ENCODE data around the gene PRDM15. TPM values are rescaled to one million over a fixed set of nuclear protein-coding genes. Genes with fewer than 3 reads are reported as not detected.

PRDM15 gene
- total RNA-seq, 4 donors from 2014 or later = 7.6 to 27.5 (median 12.9) TPM

DNA sequence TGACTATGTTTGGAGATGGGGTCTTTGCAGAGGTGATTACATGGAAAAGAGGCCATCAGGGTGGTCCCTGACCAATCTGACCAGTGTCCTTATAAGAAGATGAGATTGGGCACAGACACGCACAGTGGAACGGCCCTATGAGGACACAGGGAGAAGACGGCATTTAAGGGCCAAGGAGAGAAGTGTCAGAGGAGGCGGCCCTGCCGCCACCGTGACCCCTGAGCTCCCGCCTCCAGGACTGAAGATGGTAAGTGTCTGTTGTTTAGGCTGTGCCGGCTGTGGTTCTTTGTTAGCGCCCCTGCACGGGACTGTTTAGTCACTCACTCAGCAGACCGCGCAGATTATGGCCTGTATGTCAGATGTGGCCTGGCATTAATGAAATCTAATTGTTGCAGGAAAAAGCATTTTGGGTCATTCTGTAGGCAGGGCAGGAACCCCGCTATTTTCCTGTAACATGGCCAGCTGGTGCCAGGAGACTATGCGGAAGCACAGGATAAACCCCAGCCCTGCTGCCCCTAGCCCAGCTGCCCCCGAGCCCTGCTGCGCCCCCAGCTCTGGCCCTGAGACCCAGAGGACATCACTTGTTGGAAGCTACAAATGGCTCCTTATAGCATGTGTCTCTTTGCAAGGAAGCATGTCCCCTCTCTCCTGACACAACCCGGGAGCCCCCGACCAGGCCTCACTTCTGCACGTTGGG, 58.6 kb downstream of the PRDM15 start:
- no peaks in the 10 kb centered on the region for H3K27me3 ChIP-seq
- H3K36me3 ChIP-seq = peaks cover 18% of the 10 kb centered on the region

DNA sequence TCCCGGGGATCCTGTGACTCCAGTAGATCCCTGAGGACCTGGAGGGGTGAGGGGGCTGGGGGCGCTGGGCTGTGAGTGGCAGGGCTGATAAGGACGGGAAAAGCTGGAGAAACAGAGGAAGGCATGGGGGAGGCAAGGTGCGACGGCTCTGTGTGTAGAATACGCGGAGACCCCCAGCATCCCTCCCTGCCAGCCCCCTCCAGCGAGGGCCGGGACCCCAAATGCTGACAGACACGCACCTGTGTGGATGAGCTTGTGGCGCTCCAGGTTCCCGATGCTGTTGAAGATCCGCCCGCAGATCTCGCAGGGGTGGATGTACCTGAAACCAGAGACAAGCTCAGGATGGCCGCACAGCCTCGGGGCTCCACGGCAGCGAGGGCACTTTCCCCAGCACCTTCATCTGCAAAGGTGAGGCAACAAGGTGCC, 59.3 kb downstream of the PRDM15 start:
- Histone ChIP-seq H3K4me3 (no peak overlapping the region), H3K9me3 (no peaks in the 10 kb centered on the region), H3K27ac (no peak overlapping the region), H3K27me3 (no peaks in the 10 kb centered on the region), H3K36me3 (peaks cover 19% of the 10 kb centered on the region), H3K4me1 (peaks cover 4% of the 10 kb centered on the region)
- 87% methylated on average over 17 of the region's 19 CpGs for WGBS
- peak in 1 of 2 donors; percentile 56 for DNase-seq (ENCODE audit: low spot score in 2 of 2)
- TF ChIP-seq, protein P1, sequence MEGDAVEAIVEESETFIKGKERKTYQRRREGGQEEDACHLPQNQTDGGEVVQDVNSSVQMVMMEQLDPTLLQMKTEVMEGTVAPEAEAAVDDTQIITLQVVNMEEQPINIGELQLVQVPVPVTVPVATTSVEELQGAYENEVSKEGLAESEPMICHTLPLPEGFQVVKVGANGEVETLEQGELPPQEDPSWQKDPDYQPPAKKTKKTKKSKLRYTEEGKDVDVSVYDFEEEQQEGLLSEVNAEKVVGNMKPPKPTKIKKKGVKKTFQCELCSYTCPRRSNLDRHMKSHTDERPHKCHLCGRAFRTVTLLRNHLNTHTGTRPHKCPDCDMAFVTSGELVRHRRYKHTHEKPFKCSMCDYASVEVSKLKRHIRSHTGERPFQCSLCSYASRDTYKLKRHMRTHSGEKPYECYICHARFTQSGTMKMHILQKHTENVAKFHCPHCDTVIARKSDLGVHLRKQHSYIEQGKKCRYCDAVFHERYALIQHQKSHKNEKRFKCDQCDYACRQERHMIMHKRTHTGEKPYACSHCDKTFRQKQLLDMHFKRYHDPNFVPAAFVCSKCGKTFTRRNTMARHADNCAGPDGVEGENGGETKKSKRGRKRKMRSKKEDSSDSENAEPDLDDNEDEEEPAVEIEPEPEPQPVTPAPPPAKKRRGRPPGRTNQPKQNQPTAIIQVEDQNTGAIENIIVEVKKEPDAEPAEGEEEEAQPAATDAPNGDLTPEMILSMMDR (IDR thresholded peaks at IDR 0.05) = no peak
- TF ChIP-seq POLR2A (IDR thresholded peaks at IDR 0.05) (no peak), POLR2AphosphoS5 (IDR thresholded peaks at IDR 0.05) (no peak), EP300 (IDR thresholded peaks at IDR 0.05) (no peak)

More for the DNA sequence above, 58.6 kb downstream of the PRDM15 start:
- H3K27ac ChIP-seq = no peak overlapping the region
- no peak overlapping the region for H3K4me3 ChIP-seq
- DNase-seq (ENCODE audit: low spot score in 2 of 2) = peak in 1 of 2 donors; percentile 25
- WGBS = 95% methylated on average over 18 of the region's 19 CpGs
- H3K9me3 ChIP-seq = no peaks in the 10 kb centered on the region
- H3K4me1 ChIP-seq = peaks cover 4% of the 10 kb centered on the region
- TF ChIP-seq, protein P1 (IDR thresholded peaks at IDR 0.05) = no peak
- TF ChIP-seq POLR2A (IDR thresholded peaks at IDR 0.05) = no peak
- TF ChIP-seq POLR2AphosphoS5 (IDR thresholded peaks at IDR 0.05) = no peak
- no peak for TF ChIP-seq EP300 (IDR thresholded peaks at IDR 0.05)

DNA sequence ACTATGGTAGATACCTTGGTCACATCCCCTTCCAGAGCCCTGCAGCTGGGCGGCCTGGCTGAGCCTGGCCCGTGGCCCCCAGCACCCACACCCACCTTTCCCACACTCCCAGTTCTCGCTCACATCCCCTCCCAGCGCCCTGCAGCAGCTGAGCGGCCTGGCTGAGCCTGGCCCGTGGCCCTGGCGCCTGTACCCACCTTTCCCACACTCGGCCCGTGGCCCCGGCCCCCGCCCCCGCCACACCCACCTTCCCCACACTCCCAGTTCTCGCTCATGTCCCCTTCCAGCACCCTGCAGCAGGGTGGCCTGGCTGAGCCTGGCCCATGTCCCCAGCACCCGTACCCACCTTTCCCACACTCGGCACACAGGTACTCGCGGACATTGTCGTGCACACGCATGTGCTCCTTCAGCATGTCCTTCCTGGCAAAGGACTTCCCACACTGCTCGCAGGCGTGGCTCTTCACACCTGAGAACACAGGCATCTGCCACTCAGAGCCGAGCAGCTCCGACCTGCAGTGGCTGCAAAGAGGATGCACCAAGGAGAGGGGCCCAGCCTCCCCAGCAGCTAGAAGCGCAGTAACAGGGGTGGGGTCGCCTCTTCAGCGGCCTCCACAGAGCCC, 59.8 kb downstream of the PRDM15 start:
- Histone ChIP-seq H3K27me3 (no peaks in the 10 kb centered on the region), H3K27ac (no peak overlapping the region), H3K4me3 (no peak overlapping the region), H3K36me3 (peaks cover 17% of the 10 kb centered on the region), H3K9me3 (no peaks in the 10 kb centered on the region), H3K4me1 (peaks cover 4% of the 10 kb centered on the region)
- TF ChIP-seq, protein P1 (IDR thresholded peaks at IDR 0.05) = no peak
- no peak for TF ChIP-seq EP300 (IDR thresholded peaks at IDR 0.05)
- no peak for TF ChIP-seq POLR2A (IDR thresholded peaks at IDR 0.05)
- TF ChIP-seq POLR2AphosphoS5 (IDR thresholded peaks at IDR 0.05) = no peak
- 89% methylated on average over 26 of the region's 26 CpGs for WGBS
- DNase-seq (ENCODE audit: low spot score in 2 of 2) = peak in 1 of 2 donors; percentile 43

DNA sequence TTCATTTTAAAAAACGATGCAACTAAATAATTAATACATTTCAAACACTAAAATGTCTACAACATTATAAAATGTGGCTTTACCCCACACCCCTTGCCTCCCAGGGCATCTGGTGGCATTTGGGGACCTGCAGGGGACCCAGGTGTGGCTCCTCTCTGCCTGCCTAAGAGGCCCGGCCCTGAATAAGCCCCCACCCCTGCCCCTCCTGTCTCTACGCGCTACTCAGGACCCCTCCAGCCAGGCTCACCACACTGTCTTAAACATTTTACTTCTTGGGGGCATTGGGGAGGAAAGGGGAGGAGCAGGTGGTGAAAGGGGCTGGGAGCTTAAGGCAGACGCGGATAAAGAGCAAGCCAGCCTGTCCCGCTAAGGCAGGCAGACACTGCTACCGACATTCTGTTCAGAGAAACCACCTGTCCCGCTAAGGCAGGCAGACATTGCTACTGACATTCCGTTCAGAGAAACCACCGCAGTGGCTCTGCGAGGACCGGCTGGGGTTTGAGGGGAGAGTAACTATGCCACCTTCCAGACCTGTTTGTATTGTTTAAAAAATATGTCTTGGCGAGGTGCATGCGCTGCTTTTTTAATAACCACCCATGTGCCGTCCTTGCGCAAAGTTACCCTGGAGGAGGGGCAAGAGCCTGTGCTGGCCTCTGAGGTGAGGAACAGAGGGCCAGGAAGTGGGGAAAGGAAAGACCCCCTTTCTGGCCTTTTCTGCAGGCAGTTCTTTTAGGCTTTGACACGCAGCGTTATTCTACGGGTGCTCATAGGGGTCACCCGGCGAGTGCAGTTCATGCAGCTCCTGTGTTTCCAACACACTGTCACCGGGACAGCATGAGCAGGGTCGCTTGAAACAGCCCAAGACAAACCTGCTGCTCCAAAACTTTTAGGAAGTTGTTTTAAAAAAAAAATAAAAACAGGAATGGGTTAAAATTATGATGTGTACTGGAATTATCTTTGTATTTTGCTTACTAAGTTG, 61.0 kb downstream of the PRDM15 start:
- Histone ChIP-seq H3K4me3 (no peak overlapping the region), H3K27me3 (no peaks in the 10 kb centered on the region), H3K4me1 (peaks cover 4% of the 10 kb centered on the region), H3K9me3 (no peaks in the 10 kb centered on the region), H3K36me3 (peaks cover 18% of the 10 kb centered on the region), H3K27ac (no peak overlapping the region)
- WGBS = 90% methylated on average over 24 of the region's 24 CpGs
- peak; percentile 44 to 67 for DNase-seq (ENCODE audit: low spot score in 2 of 2)
- TF ChIP-seq, protein P1 (IDR thresholded peaks at IDR 0.05) = no peak
- TF ChIP-seq EP300 (IDR thresholded peaks at IDR 0.05) (no peak), POLR2A (IDR thresholded peaks at IDR 0.05) (no peak), POLR2AphosphoS5 (IDR thresholded peaks at IDR 0.05) (no peak)

Data from suprapubic skin (tissue), 4 donors.